ENCODE data around the gene CNTFR. TPM values are rescaled to one million over a fixed set of nuclear protein-coding genes. Genes with fewer than 3 reads are reported as not detected.

CNTFR gene
- total and polyA plus RNA-seq, 12 donors: 1.1 to 15.2 (median 3.8) TPM

DNA sequence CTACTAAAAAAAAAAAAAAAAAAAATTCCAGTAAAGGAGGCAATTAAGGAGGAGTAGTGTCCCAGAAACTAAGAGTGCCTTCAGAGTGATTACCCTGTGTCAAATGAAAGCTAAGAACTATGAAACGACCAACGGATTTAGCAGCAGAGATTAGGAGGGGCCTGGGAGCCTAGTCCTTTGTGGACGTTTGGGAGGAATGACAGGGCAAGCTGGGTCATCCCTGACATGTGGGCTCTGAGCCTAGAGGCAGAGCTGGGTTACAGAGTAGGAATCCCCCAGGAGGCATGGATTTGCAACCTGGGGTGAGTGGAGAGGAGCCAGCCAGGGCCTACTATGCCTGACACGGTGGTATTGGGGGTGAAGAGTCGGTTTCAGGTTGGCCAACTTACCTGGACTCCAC is 43.6 kb upstream of the CNTFR start:
- TF ChIP-seq, protein P1, sequence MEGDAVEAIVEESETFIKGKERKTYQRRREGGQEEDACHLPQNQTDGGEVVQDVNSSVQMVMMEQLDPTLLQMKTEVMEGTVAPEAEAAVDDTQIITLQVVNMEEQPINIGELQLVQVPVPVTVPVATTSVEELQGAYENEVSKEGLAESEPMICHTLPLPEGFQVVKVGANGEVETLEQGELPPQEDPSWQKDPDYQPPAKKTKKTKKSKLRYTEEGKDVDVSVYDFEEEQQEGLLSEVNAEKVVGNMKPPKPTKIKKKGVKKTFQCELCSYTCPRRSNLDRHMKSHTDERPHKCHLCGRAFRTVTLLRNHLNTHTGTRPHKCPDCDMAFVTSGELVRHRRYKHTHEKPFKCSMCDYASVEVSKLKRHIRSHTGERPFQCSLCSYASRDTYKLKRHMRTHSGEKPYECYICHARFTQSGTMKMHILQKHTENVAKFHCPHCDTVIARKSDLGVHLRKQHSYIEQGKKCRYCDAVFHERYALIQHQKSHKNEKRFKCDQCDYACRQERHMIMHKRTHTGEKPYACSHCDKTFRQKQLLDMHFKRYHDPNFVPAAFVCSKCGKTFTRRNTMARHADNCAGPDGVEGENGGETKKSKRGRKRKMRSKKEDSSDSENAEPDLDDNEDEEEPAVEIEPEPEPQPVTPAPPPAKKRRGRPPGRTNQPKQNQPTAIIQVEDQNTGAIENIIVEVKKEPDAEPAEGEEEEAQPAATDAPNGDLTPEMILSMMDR (IDR thresholded peaks at IDR 0.05): no peak
- TF ChIP-seq POLR2A (IDR thresholded peaks at IDR 0.05): no peak
- DNase-seq: no peak
- intact Hi-C loops (cut with DNase I): no loop called here
- no peaks in the 10 kb centered on the region for H3K9me3 ChIP-seq (replicated peaks in 1 of 3)
- 51 to 63% (median 59%) methylated on average over 5 of the region's 5 CpGs for WGBS, 4 donors
- H3K4me3 ChIP-seq: no peak overlapping the region
- H3K36me3 ChIP-seq (replicated peaks in 1 of 2): peaks cover 0 to 6% of the 10 kb centered on the region in 2 donors
- H3K4me1 ChIP-seq (replicated peaks in 1 of 2): peaks cover 19 to 28% of the 10 kb centered on the region in 2 donors
- peaks cover 11% of the 10 kb centered on the region for H3K27me3 ChIP-seq
- H3K27ac ChIP-seq: no peak overlapping the region

DNA sequence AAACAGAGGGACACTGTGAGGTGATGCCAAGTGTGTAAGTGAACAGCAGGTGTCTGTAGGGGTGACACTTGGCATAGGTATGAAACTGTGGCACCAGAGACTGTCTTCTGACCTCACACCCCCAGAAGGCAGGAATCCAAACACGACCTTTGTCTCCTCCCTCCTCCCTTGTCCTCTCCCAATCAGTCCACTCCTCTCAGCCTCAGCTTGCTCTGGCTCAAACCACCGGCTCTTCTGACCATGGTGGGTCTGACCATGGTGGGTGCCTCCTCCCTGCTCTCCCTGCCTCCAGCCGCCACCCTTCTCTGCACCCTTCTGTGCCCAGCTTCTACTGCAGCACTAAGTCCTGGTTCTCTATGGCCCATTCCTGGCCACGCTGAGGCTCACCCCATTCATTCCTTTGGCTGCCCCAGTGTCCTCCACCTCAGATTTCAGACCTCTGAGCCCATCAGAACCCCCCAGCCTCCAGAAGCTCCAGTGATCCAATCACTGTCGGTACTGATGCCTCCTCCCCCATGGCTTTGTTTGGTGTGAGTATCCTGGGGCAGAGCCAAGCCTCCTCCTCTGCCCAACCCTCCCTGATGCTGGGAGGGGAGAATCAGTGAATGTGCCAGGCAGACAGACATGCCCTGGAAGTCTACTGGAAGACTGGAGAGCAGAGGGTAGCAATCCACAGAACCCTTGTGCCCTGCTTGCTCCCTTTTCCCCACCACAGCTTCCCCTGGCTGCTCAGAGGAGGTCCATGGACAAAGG is 41.1 kb upstream of the CNTFR start:
- intact Hi-C loops (cut with DNase I): no loop called here
- peaks cover 7 to 11% of the 10 kb centered on the region in 2 donors for H3K4me1 ChIP-seq (replicated peaks in 1 of 2)
- TF ChIP-seq, protein P1 (IDR thresholded peaks at IDR 0.05): no peak
- no peak for TF ChIP-seq POLR2A (IDR thresholded peaks at IDR 0.05)
- DNase-seq: no peak
- WGBS, 4 donors: 33 to 51% (median 39%) methylated on average over 4 to 5 of the region's 5 CpGs
- H3K27me3 ChIP-seq: peaks cover 36% of the 10 kb centered on the region
- H3K36me3 ChIP-seq (replicated peaks in 1 of 2): peaks cover 0 to 6% of the 10 kb centered on the region in 2 donors
- H3K27ac ChIP-seq: no peak overlapping the region
- no peak overlapping the region for H3K4me3 ChIP-seq
- H3K9me3 ChIP-seq (replicated peaks in 1 of 3): no peaks in the 10 kb centered on the region

DNA sequence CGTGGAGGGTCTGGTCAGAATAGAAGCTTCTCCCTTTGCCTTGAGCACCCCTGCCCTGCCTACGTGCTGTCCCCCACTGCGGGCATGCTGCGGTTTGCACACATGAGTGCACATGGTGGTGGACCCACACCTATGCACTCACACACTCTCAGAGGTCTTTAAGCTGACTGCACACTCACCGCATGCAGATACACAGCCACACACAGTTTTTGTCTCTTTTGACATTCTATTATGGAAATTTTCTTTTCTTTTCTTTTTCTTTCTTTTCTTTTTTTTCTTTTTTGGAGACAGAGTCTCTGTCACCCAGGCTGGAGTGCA is 39.9 kb upstream of the CNTFR start:
- TF ChIP-seq, protein P1 (IDR thresholded peaks at IDR 0.05): no peak
- no peak for TF ChIP-seq POLR2A (IDR thresholded peaks at IDR 0.05)
- H3K27ac ChIP-seq: no peak overlapping the region
- peaks cover 7 to 11% of the 10 kb centered on the region in 2 donors for H3K4me1 ChIP-seq (replicated peaks in 1 of 2)
- H3K4me3 ChIP-seq: no peak overlapping the region
- no peaks in the 10 kb centered on the region for H3K9me3 ChIP-seq (replicated peaks in 1 of 3)
- WGBS, 4 donors: 22 to 39% (median 31%) methylated on average over 4 to 5 of the region's 5 CpGs
- no peak for DNase-seq
- H3K36me3 ChIP-seq (replicated peaks in 1 of 2): no peaks in the 10 kb centered on the region
- peaks cover 47% of the 10 kb centered on the region for H3K27me3 ChIP-seq
- intact Hi-C loops (cut with DNase I): no loop called here

DNA sequence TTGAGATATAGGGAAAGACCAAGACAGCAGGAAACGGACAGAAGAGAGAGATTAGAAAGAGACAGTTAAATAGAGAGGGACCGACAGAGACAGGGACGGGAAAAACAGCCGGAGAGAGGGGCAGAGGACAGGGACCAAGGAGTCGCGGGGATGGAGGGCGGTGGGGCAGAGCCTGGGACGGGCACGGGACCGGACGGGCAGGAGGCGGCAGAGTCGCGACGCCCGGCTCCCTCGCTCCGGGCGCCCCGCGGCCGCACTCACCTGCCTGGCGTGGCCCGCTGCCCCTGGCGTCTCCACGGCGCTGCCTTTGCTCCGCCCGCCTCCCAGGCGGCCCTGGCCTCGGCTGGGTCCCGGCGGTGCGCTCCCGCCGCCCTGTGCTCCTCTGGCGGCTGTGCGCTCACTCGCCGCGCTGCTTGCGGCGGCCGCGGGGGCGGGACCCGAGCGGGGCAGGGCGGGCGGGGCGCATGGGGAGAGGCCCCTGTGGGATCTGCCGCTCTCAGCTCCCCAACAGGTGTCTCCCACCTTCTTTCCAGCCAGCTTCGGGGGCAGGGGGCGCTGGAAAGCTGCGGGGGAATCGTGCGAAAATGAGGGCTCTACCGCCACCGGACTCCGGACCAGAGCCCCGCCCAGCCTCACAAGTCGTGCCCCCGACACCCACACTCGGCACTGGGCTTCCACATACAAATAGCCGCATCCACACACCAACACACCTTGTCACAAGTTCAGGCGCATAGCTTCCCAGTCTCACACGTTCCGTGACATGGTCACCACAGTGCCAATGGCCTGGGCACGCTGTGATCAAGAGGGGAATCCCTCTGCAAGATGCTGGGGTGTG is 39.3 kb upstream of the CNTFR start, which contains the start of gene ARID3C:
ARID3C (minus strand) TSS at position 411 of the 835 bp plus-strand sequence. CDS start 1,052 bp downstream, outside the sequence.
- DNase-seq: peak in 1 of 7 donors; percentile 47
- H3K27ac ChIP-seq: no peak within 1 kb of the TSS
- intact Hi-C loops (cut with DNase I): no loop called here
- H3K4me3 ChIP-seq: peak within 1 kb of the TSS in 2 of 4 donors; percentile 11 to 52
- H3K36me3 ChIP-seq (replicated peaks in 1 of 2): no peaks in the 10 kb centered on the region
- H3K9me3 ChIP-seq (replicated peaks in 1 of 3): no peaks in the 10 kb centered on the region
- TF ChIP-seq, protein P1 (IDR thresholded peaks at IDR 0.05): no peak
- no peak for TF ChIP-seq POLR2A (IDR thresholded peaks at IDR 0.05)
- 2 to 6% (median 2%) methylated on average over 19 to 69 of the region's 69 CpGs for WGBS, 4 donors
- H3K27me3 ChIP-seq: peaks cover 51% of the 10 kb centered on the region
- H3K4me1 ChIP-seq (replicated peaks in 1 of 2): peaks cover 7 to 11% of the 10 kb centered on the region in 2 donors
